Activated CD4-positive, alpha-beta T cell treated with anti-CD3 and anti-CD28 coated beads, Interleukin-2, Interleukin-4, amounts not matched to agents 100 ng/mL and 50 ng/mL, durations not matched to agents 16 hours and 8 hours (primary cell): Measurements from ENCODE around the gene RAB17.

Source experiments
- DNase-seq: peaks from one replicate; pipeline ENCODE4 v3.0.0-alpha.2; 2020; ENCODE audit warnings: low spot score

The RAB17 gene

DNA sequence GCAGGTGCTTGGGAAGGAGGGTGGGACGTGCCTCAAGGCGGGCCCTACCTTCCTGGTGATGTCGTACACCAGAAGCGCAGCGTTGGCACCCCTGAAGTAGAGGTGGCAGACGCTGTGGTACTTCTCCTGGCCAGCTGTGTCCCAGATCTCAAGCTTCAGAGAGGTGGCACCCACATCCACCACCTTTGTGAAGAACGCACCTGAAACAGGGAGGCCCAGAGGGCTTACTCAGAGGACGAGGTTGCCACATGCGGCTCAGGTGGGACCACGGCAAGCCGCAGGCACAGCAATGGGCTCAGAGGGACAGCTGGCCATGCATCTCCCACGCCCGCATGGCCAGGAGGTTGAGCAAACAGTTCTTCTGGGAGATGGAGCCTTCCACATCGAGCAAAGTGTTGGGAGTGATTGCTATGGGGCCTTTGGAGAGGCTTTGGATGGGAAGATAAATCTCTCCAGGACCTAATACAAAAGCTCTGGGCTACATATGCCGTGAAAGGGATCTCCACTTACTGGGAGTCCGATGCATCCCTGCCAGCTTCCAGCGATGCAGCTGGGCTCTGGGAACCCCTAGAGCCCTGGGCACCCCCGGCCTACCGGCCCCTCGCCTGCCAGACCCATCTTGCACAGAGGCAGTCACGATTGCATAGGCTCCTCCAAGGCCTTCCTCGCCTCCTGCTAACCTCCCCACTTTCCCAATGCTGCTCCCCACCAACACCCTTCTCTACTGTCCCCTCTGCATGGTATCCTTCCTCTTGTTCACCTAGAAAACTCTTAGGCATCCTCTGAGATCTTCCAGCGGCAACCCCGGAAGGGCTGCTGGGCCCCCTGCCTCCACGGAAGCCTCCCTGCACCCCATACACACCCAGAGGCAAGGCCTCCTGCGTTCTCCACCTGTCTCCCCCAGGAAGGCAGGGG is 12.3 kb downstream of the RAB17 start:
- DNase-seq, result no peak

GRCh38 chr2:237577458-237577857 is 13.1 kb downstream of the RAB17 start:
- no peak for DNase-seq

DNA sequence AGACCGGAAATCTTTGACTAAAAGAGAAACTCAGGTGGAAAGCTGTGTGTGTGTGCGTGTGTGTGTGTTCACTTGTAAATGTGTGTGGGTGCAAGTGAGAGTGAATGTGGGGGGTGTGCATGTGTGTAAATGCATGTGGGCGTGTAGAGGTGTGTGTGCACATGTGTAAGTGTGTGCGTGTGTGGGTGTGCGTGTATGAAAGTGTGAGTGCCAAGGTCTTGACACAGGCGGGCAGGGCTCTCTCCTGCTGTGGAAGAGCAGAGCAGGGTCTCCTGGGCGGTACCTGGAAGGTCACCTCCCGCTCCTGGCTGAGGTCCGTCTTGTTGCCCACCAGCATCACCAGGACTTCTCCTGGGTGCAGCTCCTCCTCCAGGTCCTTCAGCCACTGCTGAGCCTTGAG is 13.6 kb downstream of the RAB17 start:
- no peak for DNase-seq

DNA sequence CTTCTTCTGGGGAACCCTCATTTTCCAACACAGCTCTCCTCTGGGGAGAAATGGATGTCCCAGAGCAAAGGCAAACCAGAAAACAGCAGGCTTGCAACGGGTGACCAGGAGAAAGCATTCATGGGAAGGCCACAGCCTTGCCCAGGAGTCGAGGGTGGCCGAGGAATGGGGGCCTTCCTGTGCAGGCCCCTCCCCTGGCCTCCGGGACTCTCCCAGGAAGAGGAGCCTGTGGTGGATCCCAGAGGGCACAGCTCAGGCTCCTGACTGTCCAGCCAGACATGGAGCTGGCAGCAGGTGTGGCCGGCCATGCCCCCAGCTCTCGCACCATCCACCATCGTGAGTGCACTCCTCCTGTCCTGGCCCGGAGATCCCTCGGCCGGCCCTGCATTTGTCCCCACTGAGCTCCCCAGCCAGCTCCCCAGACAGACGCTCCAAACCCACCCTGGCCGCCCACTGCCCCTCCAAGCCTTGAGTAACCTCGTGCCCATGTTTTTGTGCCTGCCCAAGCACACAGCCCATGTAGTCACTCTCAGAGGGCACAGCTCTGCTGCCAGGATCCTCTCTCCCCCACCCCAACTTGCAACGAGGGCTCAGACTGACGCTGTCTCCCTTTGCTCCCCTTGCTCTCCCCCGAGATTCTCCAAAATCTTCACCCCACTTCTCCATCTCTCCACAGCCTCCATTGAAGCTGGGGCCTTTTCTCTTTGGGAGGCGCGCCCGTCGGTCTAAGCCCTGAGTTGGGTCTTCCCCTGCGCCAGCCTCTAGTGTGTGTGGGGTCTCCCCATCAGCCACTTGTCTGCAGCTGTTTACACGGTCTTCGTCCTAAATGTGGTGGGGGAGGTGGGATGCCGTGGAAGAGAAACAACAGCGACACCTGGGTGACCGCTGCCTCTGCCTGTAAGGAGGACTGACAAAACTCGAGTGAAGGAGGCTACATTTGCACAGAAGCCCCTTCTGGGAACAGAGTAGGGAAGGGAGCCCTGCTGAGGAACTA is 14.4 kb downstream of the RAB17 start:
- DNase-seq, result no peak

GRCh38 chr2:237574894-237575868 is 15.4 kb downstream of the RAB17 start:
- no peak for DNase-seq

DNA sequence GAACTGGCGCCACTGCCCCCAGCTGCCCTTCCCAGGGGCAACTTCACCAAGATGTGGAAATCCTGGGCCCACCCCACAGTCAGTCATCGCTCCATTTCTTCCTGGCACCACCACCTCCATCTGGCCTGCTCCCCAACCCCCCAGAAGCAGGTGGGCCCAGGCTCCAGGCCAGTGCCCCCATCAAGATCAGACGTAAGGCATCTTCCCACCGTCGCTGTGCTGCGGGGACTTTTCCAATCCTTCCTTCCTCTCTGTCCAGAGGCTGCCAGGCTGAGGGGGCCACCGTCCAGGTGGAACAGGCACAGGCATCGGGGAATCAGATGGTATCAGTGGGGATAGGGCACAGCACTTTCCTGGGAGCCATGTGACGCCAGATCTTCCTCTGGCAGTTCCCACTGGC is 16.1 kb downstream of the RAB17 start:
- no peak for DNase-seq

GRCh38 chr2:237573721-237574415 is 16.7 kb downstream of the RAB17 start:
- DNase-seq, result no peak

- no peak for DNase-seq
Measured at GRCh38 chr2:237572742-237573101, 17.8 kb downstream of the RAB17 start.

DNA sequence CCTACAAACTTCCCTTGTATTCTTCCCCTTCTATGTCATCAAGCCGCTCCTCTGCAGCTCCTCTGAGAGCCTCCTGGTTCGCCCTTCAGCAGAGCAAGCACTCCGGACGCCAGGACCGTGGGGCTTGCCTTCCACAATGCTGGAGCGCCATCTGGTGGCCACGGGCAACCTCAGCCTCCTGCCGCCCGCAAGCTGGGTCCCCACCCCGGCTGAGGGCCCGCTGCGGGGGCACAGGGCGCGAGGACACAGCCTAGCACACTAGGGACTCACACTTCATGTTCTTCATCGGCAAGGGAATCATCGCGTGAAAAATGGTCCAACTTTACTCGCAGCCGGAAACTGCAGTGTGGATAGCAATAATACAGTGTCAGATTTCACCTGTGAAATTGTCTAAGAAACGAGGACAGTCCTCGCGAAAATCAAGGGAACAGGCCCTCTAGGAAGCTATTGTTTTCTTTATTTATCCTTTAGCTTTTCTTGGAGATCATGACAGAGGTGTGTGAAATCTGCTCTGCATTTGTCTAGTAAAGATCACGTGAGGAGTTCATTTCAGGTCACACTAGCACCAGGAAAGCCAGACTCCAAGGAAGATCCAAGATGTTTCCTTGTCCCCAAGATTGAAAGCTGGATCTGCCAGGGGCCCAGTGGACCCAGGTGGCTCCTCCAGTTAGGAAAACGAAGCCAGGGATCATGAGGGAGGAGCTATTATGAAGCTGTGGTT is 18.4 kb downstream of the RAB17 start:
- peak; percentile 86 for DNase-seq

GRCh38 chr2:237571551-237571950 is 19.0 kb downstream of the RAB17 start:
- DNase-seq, result no peak

- no peak for DNase-seq
Measured at GRCh38 chr2:237570776-237571335, 19.7 kb downstream of the RAB17 start.

DNA sequence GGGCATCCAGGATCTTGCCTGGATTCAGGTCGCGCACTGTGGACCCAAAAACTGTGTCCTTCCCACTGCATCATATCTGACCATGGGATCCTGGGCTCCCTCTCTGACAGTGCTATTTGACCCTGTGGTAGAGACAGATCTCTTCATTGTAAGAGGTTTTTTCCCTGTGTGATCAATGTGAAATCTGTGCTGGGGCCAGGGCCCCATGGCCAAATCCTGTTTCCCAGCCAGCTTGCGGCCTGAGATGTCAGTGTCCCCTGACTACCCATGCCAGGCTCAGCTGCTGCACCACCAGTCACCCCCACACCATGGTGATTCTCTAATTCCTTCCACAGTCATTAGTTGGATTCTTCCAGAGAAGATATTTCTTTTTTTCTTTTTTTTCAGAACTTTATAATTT is 20.6 kb downstream of the RAB17 start:
- DNase-seq, result no peak

DNA sequence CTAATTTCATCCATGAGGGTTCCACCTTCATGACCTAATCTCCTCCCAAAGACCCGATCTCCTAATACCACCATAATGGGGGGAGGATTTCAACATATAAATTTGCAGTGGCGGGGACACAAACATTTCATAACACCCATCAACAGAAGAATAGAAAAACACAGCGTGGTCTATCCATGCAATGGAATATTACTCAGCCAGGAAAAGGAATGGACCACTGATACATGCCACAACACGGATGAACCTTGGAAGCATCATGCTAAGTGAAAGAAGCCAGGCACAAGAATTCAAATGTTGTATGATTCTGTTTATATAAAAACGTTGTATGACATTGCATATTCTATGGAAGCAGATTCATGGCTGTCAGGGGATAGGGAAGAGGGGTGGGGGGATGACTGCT is 21.5 kb downstream of the RAB17 start:
- DNase-seq, result no peak

DNA sequence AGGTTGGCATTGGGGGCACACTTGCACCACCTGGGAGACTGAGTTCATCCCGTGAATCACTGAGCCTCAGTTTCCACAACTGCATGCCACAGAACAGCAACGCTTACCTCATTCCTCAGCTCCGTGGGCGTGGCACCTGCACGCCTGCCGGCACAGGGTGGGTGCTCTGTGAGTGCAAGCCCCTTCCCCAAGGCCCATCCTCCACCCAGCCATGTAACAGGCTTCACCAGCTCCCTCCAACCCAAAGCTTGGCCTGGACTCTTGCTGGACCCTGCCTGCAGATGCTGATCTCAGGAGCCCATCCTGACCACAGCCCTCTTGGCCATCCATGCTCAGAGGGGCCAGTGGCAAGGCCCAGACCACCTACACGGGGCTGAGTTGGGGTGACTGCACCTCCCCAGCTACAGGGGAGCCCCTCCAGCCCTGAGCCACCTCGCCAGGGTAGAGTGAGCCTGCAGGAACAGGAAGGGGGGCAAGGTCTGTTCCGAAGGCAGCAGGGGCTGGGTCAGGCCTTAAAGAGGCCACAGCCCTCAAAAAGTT is 22.3 kb downstream of the RAB17 start:
- no peak for DNase-seq

- no peak for DNase-seq
Measured at GRCh38 chr2:237567276-237568029, 23.1 kb downstream of the RAB17 start.

GRCh38 chr2:237566401-237567235 is 23.9 kb downstream of the RAB17 start, which contains the start of gene PRLH:
Gene PRLH, plus strand, starts transcription at chr2:237566574. Its CDS starts 0 bp downstream, at chr2:237566574.
- no peak for DNase-seq

DNA sequence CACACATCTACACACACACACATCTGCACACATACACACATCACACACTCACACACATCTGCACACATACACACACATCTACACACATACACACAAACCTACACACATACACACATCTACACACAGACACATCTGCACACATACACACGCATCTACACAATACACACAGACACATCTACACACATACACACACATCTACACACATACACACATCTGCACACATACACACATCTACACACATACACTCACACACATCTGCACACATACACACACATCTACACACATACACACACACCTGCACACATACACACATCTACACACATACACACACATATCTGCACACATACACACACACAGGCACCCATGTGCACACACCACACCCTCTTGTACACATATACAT is 24.6 kb downstream of the RAB17 start:
- no peak for DNase-seq
